HG02840 (cell line): Measurements from ENCODE around the gene SSTR1.

Experiments
- ATAC-seq: cut with Tn5 transposase; IDR thresholded peaks from one replicate; pipeline ENCODE4 v1.9.1; 2021; ENCODE audit warnings: mild to moderate bottlenecking, moderate library complexity, moderate number of reproducible peaks; ENCODE audit not compliant: unreplicated experiment, low FRiP score

SSTR1 gene

DNA sequence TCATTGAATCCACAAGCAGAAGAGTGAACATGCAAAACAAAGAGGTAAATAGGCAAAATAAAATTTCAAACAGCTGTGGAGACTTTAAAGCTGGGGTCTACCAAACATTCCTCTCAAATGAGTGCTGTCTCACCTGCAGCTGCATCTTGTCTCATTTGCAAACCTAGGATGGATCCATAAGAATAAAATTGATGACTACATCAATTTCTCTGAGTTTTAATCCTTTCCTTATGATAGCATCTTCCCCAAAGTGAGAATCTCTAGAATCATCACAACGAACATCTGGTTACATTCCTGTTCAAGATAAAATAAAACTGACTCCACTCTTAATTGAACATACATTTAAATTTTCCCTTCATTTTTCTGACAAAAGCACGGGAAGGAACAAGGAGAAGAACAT, 18.2 kb downstream of the SSTR1 start:
- ATAC-seq: no peak

DNA sequence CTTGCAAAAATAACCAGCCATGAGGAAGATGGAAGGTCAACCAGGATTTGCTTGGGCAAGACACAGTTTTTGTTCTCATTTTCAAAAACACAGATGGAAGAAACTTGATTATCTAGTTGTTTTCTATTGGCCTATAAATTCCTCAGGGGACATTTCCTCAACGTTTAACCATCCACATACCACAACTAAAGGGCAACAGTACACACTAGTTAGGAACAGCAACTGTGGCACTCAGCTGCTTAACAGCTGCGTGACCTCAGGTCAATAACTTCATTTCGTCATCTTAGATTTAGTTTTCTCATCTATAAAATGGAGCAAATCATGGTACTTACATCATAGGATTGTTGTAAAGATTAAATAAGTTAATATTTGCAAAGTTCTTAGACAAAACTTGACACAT, 18.7 kb downstream of the SSTR1 start:
- ATAC-seq: no peak

DNA sequence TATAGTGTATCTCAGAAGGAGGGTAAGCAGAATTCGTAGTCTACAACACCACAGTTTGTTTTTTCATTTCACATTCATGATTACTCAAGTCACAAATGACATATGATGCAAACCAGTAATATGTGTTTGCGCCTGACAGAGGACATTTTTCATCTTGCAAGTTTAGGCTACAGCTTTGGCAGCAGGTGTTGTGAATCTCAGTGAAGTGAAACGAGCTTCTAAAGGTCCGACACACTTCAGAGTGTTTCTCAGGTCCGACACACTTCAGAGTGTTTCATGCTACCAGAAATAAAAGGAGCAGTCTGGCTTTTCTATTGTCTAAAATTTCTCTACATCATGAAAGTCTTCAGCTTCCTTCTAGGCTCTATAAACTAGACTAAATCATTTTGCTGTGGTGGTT, 25.5 kb downstream of the SSTR1 start:
- ATAC-seq: no peak

DNA sequence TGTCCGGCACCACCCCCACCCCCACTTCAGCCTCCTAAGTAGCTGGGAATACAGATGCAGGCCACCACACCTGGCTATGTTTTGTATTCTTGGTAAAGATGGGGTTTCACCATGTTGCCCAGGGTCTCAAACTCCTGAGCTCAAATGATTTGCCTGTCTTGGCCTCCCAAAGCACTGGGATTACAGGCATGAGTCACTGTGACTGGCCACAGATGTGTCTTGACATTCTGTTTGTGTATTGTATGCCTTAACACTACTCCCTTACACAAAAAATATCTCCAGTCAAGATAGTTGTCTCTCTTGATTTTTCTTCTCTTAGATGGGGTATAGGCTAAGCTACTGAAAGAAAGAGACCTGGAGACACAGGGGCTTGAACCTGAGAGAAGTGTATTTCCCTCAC, 30.6 kb downstream of the SSTR1 start:
- no peak for ATAC-seq

- ATAC-seq: no peak
Observed at GRCh38 chr14:38238878-38239277, 31.2 kb downstream of the SSTR1 start.

DNA sequence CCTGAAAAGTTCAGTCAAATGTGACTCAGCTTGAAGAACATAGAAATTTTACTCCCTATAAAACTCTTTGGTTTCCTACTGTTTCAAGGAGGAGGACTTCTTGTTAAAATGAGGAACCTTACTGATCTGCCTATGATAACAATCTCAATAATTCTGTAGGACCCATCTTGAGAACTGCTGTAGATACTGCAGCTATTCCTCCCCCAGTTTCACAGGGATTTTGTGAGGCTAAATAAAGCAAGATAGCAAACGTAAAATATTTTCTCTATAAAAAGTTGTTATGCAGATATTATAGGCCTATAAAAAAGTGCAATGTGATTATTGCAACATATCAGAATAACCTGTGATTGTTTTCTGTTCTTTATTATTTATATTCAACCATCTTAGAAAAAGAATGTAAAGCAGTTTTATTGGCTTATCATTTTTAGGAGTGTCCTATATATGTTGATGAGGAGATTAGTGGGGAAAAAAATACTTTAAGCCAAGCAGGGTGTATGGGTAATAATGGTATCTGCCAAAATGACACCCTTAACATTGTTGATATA, 36.1 kb downstream of the SSTR1 start:
- ATAC-seq: no peak

DNA sequence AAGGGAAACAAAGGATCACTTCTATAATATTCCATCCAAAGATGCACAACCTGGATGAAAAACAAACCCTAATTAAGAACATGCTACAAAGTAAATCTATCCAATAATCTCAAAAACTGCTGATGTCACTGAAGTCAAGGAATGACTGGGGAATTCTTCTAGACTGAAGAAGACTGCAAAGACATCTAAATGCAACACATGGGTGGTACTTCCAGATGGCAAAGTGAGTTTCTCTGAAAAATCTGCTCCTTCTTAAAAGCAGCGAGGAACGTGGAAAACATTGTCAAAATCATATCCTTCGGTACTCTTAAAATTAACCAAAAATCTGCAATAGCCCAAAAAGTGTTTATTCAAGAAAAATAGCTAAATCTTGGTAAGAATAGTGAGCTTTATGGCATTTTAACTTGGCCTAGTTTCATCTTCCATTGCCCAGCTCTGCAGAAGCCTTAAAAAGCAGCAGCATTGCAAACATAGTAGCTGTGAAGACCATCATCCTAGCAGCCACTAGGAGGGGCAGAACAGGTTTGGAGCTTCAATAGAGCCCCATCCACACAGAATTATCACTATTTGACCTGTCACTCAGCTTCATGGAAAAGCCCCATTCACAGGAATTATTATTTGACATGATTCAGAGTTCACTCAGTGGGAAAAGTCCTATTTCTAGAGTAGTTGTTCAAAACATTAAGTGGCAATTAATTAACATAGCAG, 40.8 kb downstream of the SSTR1 start:
- ATAC-seq: no peak

DNA sequence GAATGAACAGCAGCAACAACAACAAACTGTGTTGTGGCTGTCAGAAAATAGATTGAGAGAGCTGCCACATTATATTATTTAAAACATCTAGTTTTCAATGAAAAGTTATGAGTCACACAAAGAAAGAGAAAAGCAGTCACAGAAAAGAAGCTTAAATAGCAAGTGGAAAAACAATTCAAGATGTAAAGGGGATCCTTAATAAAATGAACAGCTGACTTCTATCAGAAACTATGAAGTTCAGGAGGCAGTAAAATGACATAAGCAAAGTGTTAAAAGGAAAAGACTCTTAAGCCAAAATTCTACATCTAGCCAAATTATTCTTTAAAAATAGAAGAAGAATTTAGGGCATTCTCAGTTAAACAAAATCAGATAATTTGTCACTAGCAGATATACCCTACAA, 42.6 kb downstream of the SSTR1 start:
- no peak for ATAC-seq

- ATAC-seq: no peak
Observed at GRCh38 chr14:38252066-38252710, 44.5 kb downstream of the SSTR1 start.

GRCh38 chr14:38253676-38254075, 46.0 kb downstream of the SSTR1 start:
- ATAC-seq: no peak

DNA sequence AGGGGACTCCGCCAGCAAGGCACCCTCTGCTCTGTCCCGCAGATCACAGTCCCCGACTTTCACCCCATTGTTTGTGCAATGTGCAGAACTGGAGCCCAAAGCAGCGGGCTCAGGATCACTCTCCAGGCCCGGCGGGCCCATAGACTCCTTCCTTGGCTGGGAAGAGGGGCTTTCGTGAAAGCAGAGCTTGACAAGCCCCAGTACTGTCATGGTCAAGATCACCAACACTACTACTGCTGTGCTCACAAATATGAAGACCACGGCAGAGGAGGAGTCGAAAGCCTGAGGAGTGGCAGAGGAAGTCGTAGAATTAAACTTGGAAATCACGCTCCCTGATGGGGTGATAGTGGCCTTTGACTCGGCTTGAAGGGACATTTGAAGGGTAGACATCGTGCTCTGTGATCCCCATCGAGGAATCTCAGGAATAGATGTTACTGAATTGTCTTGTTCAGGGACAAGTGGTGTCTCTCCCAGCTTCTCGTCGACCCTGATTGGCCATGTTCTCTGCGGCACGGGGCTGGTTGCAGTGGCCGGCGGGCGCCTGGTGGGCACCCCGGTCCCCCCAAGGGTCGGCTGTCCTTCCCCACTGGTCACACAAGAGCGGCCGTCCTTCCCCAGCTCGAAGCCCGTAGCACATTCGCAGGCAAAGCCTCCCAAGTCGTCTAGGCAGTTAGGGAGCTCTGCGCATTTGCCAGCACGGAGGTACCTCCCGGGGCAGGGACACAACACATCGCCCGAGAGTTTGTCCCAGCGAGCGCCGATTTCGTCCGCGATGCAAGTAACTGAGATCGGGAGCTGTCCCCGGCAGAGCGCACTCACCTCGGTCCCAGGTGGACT, 47.1 kb downstream of the SSTR1 start:
- no peak for ATAC-seq

DNA sequence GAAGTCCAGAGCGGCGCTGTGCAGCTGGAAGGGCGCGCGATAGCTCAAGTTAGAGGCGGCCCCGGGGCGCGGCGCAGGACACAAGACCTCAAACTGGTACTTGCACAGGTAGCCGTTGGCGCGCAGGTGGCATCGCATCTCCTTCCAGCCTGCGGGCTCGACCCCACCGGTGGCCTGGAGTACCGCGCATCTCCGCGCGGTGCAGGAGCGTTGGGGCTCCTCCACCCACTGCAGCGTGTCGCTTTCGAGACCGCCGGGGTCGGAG, 47.6 kb downstream of the SSTR1 start:
- ATAC-seq: no peak

- no peak for ATAC-seq
Observed at GRCh38 chr14:38255673-38256532, 48.2 kb downstream of the SSTR1 start, which contains the start of gene CLEC14A. CLEC14A (minus strand) TSS chr14:38256093; CDS start chr14:38256022, 71 bp downstream.

GRCh38 chr14:38256533-38256840, 48.8 kb downstream of the SSTR1 start:
- no peak for ATAC-seq

- no peak for ATAC-seq
Observed at GRCh38 chr14:38257507-38257906, 49.8 kb downstream of the SSTR1 start.

DNA sequence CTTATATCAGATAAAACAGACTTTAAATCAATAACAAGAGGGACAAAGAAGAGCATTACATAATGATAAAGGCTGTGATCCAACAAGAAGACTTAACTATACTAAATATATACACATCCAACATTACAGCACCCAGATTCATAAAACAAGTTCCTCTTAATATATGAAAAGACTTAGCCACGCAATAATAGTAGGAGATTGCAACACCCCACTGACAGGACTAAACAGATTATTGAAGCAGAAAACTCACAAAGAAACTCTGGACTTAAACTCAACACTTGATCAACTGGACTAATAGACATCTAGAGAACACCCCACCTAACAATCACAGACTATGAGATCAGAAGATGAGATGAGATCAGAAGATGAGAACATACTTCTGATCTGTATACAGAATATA, 53.9 kb downstream of the SSTR1 start:
- ATAC-seq: no peak
